Heart left ventricle (tissue), 13 donors: ENCODE results near the gene COBL.

Experiments used
- CTCF ChIP-seq, 12 donors: fragments of 200-600 bp; sonication (generic) in 4 of 12; IDR thresholded peaks; one replicate each; pipeline versions ENCODE4 v1.5.0 to v1.8.0; 2018 to 2022; ENCODE audit warnings: antibody characterized with exemption in 12 of 12, mild to moderate bottlenecking in 5 of 12
- POLR2A ChIP-seq, 2 donors: fragments of 450-650 bp; IDR thresholded peaks; one replicate each; pipeline ENCODE4 v1.6.1; 2017; ENCODE audit warnings: antibody characterized with exemption in 2 of 2, mild to moderate bottlenecking in 2 of 2, moderate library complexity in 2 of 2
- donor health status: ischemic (EF 13 %, LVEDD 7.1; RV severe dilation, severe dysfunction).
- donor health status: DM: no; HTN: yes; CAD: no.
- donor health status: DM: no; HTN: no; CAD: no.
- donor health status: ischemic (EF 25% LVEDD 6.9; RV normal size, moderate dysfunction).
- donor health status: ischemic (EF 25% LVEDD 5.7; RV mildly dilated, moderate dysfunction).
- donor health status: ischemic (EF 35%, LVEDD 5.7; RV mildly dilated, moderate dysfunction).
- donor health status: nonischemic (EF 11% LVEDD 7.7; RV severe dilation, severe dysfunction).
- donor health status: DM: yes; HTN: yes; CAD: no.
- donor health status: PGD.
- donor health status: ischemic (EF 29% LVEDD 5.4; RV normal size, mild dysfunction).
- donor health status: nonischemic (EF 23%, LVEDD 6.1; RV moderate dilation, normal function).

DNA sequence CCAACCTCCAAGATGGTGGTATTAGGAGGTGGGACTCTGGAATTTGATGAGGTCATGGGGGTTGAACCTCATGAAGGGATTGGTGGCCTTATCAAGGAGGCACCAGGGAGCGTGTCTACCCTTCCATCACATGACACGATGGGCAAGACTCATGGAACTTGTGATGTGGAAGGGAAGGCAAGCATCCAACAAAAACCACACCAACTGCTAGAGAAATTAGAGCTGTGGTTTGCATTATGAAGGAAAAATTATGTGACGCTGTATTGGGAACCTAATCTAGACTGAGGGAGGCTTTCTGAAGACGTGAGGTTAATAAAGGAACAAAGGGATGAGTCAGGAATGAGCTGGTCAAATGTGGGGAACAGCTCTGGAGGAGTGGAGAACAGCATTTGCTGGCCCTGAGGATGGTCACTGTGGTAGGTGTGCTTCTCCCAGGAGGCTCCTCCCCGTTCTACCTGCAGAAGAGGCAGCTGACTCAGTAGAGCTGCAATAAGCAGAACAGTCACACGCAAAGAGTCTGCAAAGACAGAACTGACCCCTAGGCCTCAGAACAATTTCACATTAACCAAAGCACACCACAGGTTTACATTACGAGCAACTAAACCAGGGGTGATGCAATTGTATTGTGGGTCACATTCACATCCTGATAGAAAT is 297.3 kb downstream of the COBL start:
- no peak for TF ChIP-seq POLR2A (IDR thresholded peaks at IDR 0.05)
- no peak for TF ChIP-seq CTCF (IDR thresholded peaks at IDR 0.05)
